PC-3 (cell line): ENCODE measurements around the gene LRP2.

ENCODE experiments used
- EZH2 ChIP-seq: fragments of 300-600 bp; sonication (generic); IDR thresholded peaks from one replicate; pipeline ENCODE4 v1.6.1; 2017; ENCODE audit warnings: antibody characterized with exemption, mild to moderate bottlenecking, low read length; ENCODE audit not compliant: unreplicated experiment
- EZH2phosphoT487 ChIP-seq: fragments of 300-600 bp; sonication (generic); IDR thresholded peaks from 2 replicates; pipeline ENCODE4 v1.6.1; 2018; ENCODE audit warnings: mild to moderate bottlenecking, antibody characterized with exemption, low read length, borderline replicate concordance
- TF ChIP-seq, protein P1 (sequence below): fragments of 300-600 bp; sonication (generic); conservative IDR thresholded peaks from 2 replicates; pipeline ENCODE4 v1.5.1; 2017; ENCODE audit warnings: antibody characterized with exemption, low read depth, mild to moderate bottlenecking, low read length

DNA sequence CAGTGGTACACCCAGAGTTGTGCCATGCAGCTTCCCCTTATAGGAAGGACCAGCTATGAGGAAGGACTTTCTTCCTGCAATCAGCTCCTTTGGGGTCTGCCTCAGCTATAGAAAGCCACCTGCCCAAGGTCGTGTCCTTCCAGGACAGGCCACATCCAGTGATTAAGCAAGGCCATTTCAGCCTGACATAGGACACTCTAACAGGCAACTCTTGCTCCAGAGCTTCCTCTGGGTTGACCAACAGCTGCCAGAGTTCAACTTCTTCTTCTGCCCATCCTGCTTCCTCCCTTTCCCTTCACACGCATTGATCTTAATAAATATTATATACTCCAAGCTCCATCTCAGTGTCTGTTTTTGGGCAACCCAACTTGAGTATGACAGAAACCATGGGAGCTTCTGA, 12.8 kb downstream of the LRP2 start:
- TF ChIP-seq EZH2 (no peak), EZH2phosphoT487 (no peak)
- TF ChIP-seq, protein P1, sequence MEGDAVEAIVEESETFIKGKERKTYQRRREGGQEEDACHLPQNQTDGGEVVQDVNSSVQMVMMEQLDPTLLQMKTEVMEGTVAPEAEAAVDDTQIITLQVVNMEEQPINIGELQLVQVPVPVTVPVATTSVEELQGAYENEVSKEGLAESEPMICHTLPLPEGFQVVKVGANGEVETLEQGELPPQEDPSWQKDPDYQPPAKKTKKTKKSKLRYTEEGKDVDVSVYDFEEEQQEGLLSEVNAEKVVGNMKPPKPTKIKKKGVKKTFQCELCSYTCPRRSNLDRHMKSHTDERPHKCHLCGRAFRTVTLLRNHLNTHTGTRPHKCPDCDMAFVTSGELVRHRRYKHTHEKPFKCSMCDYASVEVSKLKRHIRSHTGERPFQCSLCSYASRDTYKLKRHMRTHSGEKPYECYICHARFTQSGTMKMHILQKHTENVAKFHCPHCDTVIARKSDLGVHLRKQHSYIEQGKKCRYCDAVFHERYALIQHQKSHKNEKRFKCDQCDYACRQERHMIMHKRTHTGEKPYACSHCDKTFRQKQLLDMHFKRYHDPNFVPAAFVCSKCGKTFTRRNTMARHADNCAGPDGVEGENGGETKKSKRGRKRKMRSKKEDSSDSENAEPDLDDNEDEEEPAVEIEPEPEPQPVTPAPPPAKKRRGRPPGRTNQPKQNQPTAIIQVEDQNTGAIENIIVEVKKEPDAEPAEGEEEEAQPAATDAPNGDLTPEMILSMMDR: no peak
